Activated effector memory CD4-positive, alpha-beta T cell treated with Interleukin-2 at 50 U/mL for 16 hours (primary cell): Measurements from ENCODE around the gene KCTD21.
"Not testable (repeated sequence)": the region's sequence is repeated elsewhere in the genome, so short reads cannot be mapped to it uniquely, and the experiment has no call there.

Source experiments
- DNase-seq: peaks from one replicate; pipeline ENCODE4 v3.0.0-alpha.2; 2020

Gene KCTD21, protein sequence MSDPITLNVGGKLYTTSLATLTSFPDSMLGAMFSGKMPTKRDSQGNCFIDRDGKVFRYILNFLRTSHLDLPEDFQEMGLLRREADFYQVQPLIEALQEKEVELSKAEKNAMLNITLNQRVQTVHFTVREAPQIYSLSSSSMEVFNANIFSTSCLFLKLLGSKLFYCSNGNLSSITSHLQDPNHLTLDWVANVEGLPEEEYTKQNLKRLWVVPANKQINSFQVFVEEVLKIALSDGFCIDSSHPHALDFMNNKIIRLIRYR

DNA sequence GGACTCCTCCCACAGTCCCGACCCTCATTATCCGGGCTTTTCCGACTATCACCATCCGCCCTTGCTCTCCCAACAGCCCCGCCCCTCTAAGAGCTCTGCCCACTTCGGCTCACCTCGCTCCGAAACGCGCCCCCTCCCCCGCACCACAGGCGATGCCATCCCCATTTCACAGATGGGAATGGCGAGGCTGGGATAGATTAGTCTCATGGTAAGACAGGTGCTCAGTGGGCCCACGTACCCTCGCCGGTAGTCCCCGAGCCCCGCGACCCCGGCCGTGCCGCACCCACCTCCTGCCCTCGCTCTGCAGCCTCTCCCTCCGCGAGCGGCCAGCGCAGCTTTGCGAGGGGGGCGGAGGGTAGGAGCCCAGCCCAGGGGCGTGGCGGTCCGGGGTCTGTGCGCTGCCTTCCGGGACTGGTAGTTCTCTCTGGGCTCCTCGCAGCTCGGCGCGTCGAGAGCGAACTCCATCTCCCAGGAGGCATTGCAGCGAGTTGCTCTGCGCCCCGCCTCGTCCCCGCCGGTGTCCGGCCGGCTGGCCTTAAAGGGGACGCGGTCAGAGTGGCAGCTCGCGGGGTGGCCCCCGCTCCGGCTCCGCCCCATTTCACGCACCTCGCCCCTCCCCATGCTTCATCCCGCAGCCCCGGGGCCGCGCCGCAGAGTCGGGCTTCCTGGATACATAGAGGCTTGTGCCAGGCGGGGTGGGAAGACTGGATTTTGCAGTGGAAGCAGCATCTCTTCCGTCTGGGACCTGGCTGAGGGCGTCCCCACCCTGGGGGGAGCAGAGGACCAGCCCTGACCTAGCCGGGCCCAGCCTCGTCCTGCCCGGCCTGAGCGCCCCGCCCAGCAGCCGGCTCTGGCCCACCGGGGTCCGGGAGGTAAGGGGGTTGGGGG, at the start of gene KCTD21, which contains the start of gene USP35:
Gene KCTD21 (minus strand): TSS at position 341 of the 888 bp plus-strand sequence. CDS start 14,072 bp downstream, outside the sequence.
Gene USP35 (plus strand): TSS at position 634 of the 888 bp plus-strand sequence. CDS start 7,327 bp downstream, outside the sequence.
- DNase-seq = peak; percentile 86

GRCh38 chr11:78237293-78238046, 49.0 kb upstream of the KCTD21 start:
- no peak for DNase-seq

- no peak for DNase-seq
Observed at GRCh38 chr11:78234006-78234405, 45.6 kb upstream of the KCTD21 start.

DNA sequence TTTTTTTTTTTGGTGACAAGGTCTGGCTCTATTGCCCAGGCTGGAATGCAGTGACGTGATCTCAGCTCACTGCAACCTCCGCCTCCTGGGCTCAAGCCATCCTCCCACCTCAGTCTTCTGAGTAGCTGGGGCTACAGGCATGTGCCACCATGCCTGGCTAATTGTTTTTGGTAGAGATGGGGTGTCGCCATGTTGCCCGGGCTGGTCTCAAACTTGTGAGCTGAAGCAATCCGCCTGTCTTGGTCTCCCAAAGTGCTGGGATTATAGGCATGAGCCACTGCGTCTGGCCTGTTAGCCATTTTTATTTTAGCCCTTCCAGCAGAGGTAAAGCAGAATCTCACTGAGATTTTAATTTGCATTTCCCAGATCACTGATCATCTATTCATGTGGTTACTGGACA, 44.6 kb upstream of the KCTD21 start:
- DNase-seq = not testable (repeated sequence)

GRCh38 chr11:78231962-78232501, 43.6 kb upstream of the KCTD21 start:
- DNase-seq = no peak

DNA sequence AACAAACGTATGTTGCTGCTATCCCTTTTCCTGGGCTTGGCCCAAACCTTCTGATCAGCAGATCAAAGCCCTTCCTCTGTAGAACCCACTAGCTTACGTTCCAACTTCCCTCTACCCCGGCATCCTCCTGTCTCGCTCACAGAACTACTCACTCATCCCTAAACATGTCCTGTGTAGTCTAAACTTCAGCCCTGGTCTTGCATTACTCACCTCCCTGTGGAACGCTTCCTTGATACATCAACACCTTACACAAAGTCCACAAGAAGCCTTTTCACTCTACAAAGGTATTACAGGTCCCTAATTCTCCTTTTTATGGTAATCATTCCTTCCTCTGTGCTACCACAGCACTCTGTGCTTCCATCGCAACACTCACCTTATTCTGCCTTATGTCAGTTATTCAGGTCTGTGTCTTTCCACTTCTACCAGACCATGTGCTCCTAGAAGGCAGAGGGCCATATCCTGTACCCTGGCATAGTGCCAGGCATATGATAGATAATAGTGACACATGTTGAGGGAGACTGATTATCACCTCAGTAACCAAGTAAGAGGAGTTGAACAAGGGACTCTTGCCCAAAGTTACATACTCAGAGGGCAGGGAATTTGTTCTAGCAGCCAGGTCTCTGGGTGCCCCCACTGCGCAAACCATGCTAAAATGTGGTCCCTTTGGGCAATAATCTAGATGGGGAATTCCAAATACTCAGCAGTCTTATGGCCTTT, 41.9 kb upstream of the KCTD21 start:
- DNase-seq = no peak

DNA sequence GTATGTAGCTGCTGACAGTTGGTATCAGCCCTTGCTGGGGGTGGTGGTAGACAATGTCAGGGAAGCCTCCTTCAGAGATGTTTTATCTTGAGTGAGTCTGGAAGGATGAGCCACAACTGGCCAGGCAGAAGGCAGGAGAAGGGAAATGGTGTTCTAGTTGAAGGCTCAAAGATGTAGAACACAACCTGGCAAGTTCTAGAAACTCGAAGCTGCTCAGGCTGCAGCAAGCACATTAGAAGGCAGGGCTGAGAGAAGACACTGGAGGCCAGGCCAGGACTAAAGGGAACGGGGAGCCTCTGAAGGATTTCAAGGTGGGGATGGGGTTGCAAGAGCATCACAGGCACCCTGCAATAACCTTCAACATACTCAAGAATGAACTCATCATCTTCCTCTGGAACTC, 40.7 kb upstream of the KCTD21 start:
- DNase-seq = no peak

- no peak for DNase-seq
Observed at GRCh38 chr11:78228467-78228866, 40.0 kb upstream of the KCTD21 start.

DNA sequence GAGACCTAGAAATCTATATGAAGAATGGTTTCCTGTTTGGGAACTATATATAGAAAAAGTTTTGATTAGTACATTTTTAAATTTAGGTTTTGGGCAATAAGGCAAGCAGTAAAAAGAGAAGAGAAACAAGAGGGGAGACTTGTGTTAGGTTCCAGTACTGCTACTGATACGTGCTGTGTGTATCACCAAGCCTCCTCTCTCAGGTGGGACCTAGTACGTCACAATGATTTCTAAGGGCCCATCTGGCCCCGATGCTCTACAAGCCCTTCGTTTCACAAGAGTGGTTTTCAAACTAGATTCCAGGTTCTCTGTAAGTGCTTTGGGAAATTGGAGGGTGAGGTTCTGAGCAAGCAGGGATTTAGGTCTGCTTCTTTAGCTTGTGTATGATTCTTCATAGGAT, 39.5 kb upstream of the KCTD21 start:
- DNase-seq = no peak

- DNase-seq = no peak
Observed at GRCh38 chr11:78226684-78227680, 38.6 kb upstream of the KCTD21 start.

- DNase-seq = no peak
Observed at GRCh38 chr11:78224906-78225420, 36.5 kb upstream of the KCTD21 start.

GRCh38 chr11:78224506-78224905, 36.1 kb upstream of the KCTD21 start:
- no peak for DNase-seq

DNA sequence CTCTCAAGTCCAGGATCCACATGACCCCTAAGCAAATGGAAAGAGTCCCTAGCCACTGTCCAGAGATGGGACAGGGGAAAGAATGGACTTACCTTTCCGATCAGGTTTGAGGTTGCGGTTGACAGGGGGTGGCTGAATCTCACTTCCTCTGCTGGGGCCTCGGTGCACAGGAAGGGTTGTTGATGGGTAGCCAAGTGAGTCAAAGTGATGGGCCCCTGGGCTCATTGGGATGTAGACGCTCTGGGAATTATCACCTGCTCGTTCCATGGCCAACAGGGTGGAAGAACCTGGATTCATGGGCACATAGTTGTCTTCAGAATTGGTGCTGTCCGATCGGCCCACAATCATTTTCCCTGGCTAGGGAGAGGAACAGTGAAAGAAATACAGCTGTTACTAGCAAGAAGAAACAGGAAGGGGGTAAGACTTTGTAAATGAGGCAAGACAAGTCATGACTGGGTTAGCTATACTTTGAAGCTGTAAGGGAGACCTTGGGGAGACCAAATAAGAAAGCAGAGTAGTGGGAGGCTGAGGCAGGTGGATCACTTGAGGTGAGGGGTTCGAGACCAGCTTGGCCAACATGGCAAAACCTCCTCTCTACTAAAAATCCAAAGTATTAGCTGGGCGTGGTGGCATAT, 35.0 kb upstream of the KCTD21 start:
- DNase-seq = no peak

- DNase-seq = not testable (repeated sequence)
Observed at GRCh38 chr11:78222726-78223125, 34.3 kb upstream of the KCTD21 start.

GRCh38 chr11:78221396-78222315, 33.2 kb upstream of the KCTD21 start:
- no peak for DNase-seq

- no peak for DNase-seq
Observed at GRCh38 chr11:78220218-78221157, 32.1 kb upstream of the KCTD21 start.

DNA sequence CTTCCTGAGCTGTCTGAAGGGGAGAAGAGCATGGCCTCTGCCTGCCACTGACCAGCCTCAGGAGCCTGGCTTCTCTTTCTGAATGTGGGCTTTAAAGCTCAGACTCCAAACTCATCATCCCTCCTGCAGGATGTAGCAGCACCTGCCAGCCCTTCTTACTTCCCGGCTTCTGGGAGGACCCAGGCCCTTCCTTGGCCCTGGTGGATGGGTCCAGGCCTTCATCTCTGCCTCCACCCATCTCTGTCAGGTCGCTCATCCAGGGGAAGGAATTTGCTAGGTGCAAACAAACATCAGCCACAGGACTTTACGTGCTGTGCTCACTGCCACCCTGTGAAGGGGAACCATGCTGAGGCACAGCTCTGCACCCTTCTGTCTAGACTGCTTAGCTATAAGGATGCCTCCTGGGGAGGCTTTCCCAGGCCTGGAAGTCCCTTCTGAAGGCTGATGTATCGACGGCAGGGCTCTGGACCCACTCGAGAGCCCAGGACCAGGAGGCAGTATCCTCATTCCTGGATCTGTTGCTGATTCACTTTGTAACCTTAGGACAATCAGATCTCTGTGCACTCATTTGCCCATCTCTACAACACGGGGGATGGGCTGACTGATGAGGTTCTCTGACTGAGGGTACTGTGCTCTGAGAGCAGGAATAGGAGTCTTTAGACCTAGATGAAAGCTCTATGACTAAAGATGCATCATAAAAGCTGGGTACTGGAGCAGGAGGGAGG, 31.2 kb upstream of the KCTD21 start:
- DNase-seq = no peak
